Measurements from ENCODE around the gene KCNQ1. TPM values are rescaled to one million over a fixed set of nuclear protein-coding genes. Genes with fewer than 3 reads are reported as not detected.

Gene KCNQ1
- total RNA-seq, 3 donors from 2014 or later (not counting 1 experiment from before 2014, with no cell fraction given): 1.9 to 7.8 (median 3.3) TPM

- H3K9me3 Mint-ChIP-seq: no peaks in the 10 kb centered on the region
- ATAC-seq: peak in 1 of 3 donors; percentile 5
- no peak for TF ChIP-seq CTCF (IDR thresholded peaks at IDR 0.05)
- peaks cover 19 to 38% of the 10 kb centered on the region in 2 donors for H3K4me1 Mint-ChIP-seq
- Histone ChIP-seq H3K9me3 (ENCODE audit: control insufficient read depth, insufficient read depth, low read length) (no peaks in the 10 kb centered on the region), H3K27me3 (ENCODE audit: control insufficient read depth, insufficient read depth, low read length) (peaks cover 10% of the 10 kb centered on the region), H3K4me3 (ENCODE audit: low read length) (no peak overlapping the region), H3K4me1 (ENCODE audit: control insufficient read depth, insufficient read depth, low read length) (peaks cover 42% of the 10 kb centered on the region), H3K27ac (ENCODE audit: low read length) (no peak overlapping the region), H3K36me3 (ENCODE audit: control insufficient read depth, insufficient read depth, low read length) (no peaks in the 10 kb centered on the region)
- intact Hi-C loops (cut with micrococcal nuclease): loop anchor here (5.0 kb wide), 1 partner anchor 35 kb away; no protein-coding TSS in a partner anchor
- no peak for DNase-seq
- peaks cover 26 to 40% of the 10 kb centered on the region in 2 donors for H3K27me3 Mint-ChIP-seq (ENCODE audit: low read depth in 2 of 2)
- 63% methylated on average over 7 of the region's 7 CpGs for WGBS (ENCODE audit: insufficient coverage)
- H3K36me3 Mint-ChIP-seq: no peaks in the 10 kb centered on the region
- H3K27ac Mint-ChIP-seq: no peak overlapping the region
- peak overlapping the region; percentile 49 for H3K4me3 Mint-ChIP-seq
Observed at GRCh38 chr11:2467695-2468055, 22.9 kb downstream of the KCNQ1 start.

- H3K27me3 ChIP-seq (ENCODE audit: control insufficient read depth, insufficient read depth, low read length): peaks cover 10% of the 10 kb centered on the region
- 91% methylated on average over 21 of the region's 21 CpGs for WGBS (ENCODE audit: insufficient coverage)
- peaks cover 33% of the 10 kb centered on the region for H3K4me1 ChIP-seq (ENCODE audit: control insufficient read depth, insufficient read depth, low read length)
- no peaks in the 10 kb centered on the region for H3K9me3 Mint-ChIP-seq
- H3K9me3 ChIP-seq (ENCODE audit: control insufficient read depth, insufficient read depth, low read length): no peaks in the 10 kb centered on the region
- H3K4me3 ChIP-seq (ENCODE audit: low read length): no peak overlapping the region
- no peaks in the 10 kb centered on the region for H3K36me3 Mint-ChIP-seq
- peaks cover 19 to 35% of the 10 kb centered on the region in 2 donors for H3K4me1 Mint-ChIP-seq
- H3K27ac Mint-ChIP-seq: no peak overlapping the region
- ATAC-seq (no peak), DNase-seq (no peak)
- H3K27me3 Mint-ChIP-seq (ENCODE audit: low read depth in 2 of 2): peaks cover 24 to 39% of the 10 kb centered on the region in 2 donors
- intact Hi-C loops (cut with micrococcal nuclease): loop anchor here (5.0 kb wide), 1 partner anchor 36 kb away; no protein-coding TSS in a partner anchor
- TF ChIP-seq CTCF (IDR thresholded peaks at IDR 0.05): no peak
- H3K36me3 ChIP-seq (ENCODE audit: control insufficient read depth, insufficient read depth, low read length): no peaks in the 10 kb centered on the region
- no peak overlapping the region for H3K27ac ChIP-seq (ENCODE audit: low read length)
- no peak overlapping the region for H3K4me3 Mint-ChIP-seq
Observed at GRCh38 chr11:2468363-2469235, 23.8 kb downstream of the KCNQ1 start.

GRCh38 chr11:2470495-2470894, 25.7 kb downstream of the KCNQ1 start:
- no peaks in the 10 kb centered on the region for H3K36me3 Mint-ChIP-seq
- no peak overlapping the region for H3K4me3 Mint-ChIP-seq
- H3K27me3 ChIP-seq (ENCODE audit: control insufficient read depth, insufficient read depth, low read length): peaks cover 7% of the 10 kb centered on the region
- H3K4me3 ChIP-seq (ENCODE audit: low read length): no peak overlapping the region
- peaks cover 19 to 32% of the 10 kb centered on the region in 2 donors for H3K4me1 Mint-ChIP-seq
- DNase-seq: no peak
- H3K27ac ChIP-seq (ENCODE audit: low read length): no peak overlapping the region
- H3K27ac Mint-ChIP-seq: no peak overlapping the region
- intact Hi-C loops (cut with micrococcal nuclease): no loop called here
- 93% methylated on average over 6 of the region's 7 CpGs for WGBS (ENCODE audit: insufficient coverage)
- H3K9me3 ChIP-seq (ENCODE audit: control insufficient read depth, insufficient read depth, low read length): no peaks in the 10 kb centered on the region
- no peak for ATAC-seq
- H3K27me3 Mint-ChIP-seq (ENCODE audit: low read depth in 2 of 2): peaks cover 33 to 40% of the 10 kb centered on the region in 2 donors
- peaks cover 28% of the 10 kb centered on the region for H3K4me1 ChIP-seq (ENCODE audit: control insufficient read depth, insufficient read depth, low read length)
- H3K36me3 ChIP-seq (ENCODE audit: control insufficient read depth, insufficient read depth, low read length): no peaks in the 10 kb centered on the region
- no peaks in the 10 kb centered on the region for H3K9me3 Mint-ChIP-seq
- TF ChIP-seq CTCF (IDR thresholded peaks at IDR 0.05): no peak
